Epithelial cell of esophagus (primary cell): Measurements from ENCODE around the gene KCNJ15.

ENCODE experiments used
- DNase-seq: peaks from one replicate; pipeline ENCODE4 v3.0.0; 2010; ENCODE audit warnings: low read depth
- H3K4me3 ChIP-seq: 2 replicates; pipeline ENCODE4 v1.5.1; 2011; ENCODE audit warnings: mild to moderate bottlenecking, low read length, control low read depth
- TF ChIP-seq, protein P1 (sequence below): IDR thresholded peaks from 2 replicates; pipeline ENCODE4 v1.5.1; 2011; ENCODE audit warnings: low read depth, mild to moderate bottlenecking, low read length, control low read depth, inconsistent platforms; ENCODE audit not compliant: insufficient read depth; ENCODE audit errors: missing control alignments

The KCNJ15 gene

DNA sequence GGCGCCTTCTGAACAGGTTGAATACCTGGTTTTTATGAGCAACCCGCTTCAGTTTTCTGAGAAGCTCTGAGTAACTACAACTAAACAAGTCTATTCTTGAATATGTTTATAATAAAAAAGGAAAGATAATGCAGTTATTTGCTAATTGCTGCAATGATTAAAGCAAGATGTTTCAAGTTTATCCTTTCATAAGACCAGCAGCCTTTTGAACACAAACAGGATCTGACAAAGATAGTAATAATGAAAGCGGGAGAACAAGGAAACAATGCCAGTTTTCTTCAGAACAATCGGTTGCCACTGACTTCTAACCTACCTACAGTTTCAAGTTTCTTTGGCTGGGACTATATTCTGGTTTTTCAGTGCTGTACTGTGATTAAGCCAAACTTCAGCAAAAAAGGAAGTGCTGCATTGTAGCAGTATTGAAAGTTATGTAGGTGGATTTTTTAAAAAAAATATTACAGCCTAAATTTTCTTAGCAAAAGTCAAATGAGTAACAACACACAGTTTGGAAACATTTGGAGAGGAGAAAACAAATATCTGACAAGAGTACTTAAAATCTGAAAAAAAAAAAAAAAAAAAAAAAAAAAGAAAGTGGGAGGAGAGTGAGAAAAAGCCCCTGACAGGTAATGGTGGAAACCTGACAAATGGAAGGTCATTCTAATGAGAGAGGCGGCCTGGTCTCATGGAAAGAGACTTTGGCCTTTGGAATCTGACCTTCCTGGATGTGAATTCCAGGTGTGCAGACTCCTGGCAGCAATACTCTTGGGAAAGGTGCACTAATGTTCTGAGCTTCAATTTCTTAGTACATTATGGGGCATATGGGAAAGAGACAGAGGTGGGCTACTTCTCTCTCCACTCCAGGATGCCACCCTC is 11.4 kb downstream of the KCNJ15 start:
- H3K4me3 ChIP-seq: no peak overlapping the region
- DNase-seq: peak; percentile 86
- TF ChIP-seq, protein P1, sequence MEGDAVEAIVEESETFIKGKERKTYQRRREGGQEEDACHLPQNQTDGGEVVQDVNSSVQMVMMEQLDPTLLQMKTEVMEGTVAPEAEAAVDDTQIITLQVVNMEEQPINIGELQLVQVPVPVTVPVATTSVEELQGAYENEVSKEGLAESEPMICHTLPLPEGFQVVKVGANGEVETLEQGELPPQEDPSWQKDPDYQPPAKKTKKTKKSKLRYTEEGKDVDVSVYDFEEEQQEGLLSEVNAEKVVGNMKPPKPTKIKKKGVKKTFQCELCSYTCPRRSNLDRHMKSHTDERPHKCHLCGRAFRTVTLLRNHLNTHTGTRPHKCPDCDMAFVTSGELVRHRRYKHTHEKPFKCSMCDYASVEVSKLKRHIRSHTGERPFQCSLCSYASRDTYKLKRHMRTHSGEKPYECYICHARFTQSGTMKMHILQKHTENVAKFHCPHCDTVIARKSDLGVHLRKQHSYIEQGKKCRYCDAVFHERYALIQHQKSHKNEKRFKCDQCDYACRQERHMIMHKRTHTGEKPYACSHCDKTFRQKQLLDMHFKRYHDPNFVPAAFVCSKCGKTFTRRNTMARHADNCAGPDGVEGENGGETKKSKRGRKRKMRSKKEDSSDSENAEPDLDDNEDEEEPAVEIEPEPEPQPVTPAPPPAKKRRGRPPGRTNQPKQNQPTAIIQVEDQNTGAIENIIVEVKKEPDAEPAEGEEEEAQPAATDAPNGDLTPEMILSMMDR: no peak

DNA sequence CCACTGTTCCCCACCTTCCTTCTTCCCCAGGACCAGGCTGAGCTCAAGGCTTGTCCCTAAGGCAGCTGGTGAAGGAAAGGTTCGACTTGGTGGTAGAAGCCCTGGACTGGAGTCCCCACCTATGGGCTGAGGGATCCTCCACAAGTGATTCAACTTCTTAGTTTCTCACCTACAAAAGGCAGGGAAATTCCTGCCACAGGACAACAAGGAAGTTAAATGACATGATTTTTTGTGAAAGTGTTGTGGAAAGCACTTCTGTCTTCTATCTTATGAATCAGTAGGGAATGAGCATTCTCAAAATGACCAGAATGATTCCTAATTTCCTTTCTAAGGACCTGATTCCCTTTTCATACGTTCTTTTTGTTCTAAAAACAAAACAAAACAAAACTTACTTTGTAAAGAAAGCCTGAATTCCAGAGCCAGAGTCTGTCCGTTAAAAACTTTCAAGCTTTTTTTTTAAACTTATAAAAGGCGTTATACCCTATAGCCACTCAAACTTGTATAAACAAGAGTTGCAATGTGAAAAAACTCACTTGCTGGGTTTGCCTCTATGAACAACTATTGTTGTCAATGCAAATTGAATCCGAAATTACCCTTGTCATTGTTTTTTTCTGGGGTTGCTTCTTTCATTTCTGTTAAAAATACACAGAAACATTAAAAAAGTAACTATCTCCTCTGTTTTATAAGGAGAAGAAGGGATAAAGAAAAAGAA is 12.2 kb downstream of the KCNJ15 start:
- peak; percentile 48 for DNase-seq
- H3K4me3 ChIP-seq: no peak overlapping the region
- TF ChIP-seq, protein P1: no peak

DNA sequence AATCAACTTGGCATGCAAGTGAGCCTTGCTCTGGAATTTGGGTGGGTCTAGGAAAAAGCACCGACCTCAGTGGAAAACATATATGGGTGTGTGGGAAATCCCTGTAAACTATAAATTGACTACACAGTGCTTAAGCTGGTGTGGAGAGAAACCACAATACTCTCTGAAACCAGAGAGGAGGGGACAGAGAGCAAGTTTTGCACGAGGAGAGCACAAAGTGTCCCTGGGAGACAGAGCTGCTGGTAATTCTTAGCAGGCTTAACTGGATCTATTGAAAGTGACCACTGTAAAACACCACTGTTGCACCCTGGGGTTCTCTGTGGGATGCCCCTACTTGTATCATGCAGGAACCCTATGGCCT is 12.8 kb downstream of the KCNJ15 start:
- TF ChIP-seq, protein P1: no peak
- no peak for DNase-seq
- no peak overlapping the region for H3K4me3 ChIP-seq

DNA sequence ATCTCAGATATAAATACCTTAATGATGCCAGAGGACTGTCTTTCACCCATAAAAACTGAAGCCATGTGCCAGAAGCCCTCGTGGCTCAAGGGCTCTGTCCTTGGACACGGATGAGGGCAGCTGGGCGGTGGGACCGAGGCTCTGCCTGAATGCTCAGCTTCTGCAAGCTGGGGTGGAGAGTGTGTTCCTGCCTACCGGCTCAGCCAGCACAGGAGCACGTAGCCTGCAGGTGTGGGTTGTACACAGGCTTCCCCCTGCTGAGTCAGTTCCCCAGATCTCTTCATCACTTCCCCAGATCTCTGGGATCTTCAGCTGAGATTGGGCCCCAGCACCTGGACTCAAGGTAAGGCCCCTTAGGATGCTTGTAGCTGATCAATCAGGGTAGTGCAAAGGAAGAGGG is 15.4 kb downstream of the KCNJ15 start:
- peak; percentile 56 for DNase-seq

DNA sequence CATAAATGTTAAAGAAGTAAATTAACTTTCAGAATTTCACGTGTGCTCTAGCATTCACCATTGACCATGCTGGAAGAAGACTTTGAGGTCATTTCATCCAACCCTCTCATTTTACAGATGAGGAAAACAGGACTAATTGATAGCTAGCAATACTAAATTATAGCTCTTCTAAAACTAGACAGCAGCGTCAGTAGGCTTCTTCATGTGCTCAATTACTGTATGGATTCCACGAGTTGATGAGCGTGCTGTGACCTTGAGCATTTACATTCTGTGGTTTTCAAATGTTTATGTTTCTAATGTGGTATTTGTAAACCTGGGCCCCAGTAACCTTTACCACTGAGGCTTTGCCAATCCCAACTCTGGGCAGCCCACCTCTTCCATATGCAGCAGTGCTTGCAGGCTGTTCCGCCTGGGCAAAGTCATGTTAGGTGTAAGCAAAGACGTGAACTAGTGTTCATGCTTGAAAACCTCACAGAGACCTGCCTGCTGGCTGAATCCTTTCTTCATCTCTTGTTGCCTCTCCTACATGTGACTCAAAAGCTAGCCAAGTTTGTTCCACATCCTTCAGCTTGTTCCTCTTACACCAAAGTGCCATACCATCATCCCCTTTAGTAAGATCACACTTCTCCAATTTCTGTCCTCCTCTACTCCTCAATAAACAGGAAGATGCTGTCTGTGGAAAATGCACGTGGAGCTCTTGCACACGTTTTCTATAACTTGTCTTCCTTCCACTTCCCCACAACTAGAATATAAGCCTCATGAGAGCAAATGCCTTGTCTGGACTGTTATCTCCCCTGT is 17.2 kb downstream of the KCNJ15 start:
- DNase-seq: no peak
- TF ChIP-seq, protein P1: no peak
- H3K4me3 ChIP-seq: no peak overlapping the region

More for the DNA sequence above, 15.4 kb downstream of the KCNJ15 start:
- TF ChIP-seq, protein P1: no peak
- no peak overlapping the region for H3K4me3 ChIP-seq

DNA sequence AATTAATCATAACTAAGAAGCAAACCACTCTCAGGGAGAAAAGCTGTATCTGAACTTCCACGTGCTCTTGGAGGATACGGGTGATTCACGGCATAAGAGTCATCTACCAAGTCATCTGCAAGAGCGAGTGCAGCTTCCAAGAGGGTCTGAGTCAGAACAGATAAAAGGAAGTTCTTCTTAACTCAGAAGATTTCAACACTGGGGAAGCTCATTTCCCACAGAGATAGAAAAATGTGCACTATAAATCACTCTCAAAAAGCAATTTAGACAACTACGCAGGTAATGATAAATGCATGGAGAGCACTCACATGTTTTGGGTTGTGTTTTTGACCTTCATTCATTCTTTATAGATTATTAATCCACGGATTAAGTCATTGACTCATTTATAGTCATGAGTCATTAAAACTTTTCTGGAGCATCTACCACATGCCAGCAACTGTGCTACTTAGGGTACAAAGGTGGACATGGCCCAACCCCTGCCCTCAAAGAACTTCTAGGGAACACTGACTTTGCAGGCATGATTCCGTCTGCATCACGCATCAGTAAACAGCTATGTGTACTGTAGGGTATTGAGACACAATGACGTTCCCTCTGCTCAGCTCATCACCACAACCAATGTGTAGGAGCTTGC is 20.8 kb downstream of the KCNJ15 start:
- no peak overlapping the region for H3K4me3 ChIP-seq
- peak; percentile 99 for DNase-seq
- TF ChIP-seq, protein P1: no peak
